Hematopoietic multipotent progenitor cell treated with erythropoietin and hydrocortisone succinate and interleukin-3 and kit ligand, for 15 days (in vitro differentiated cells): ENCODE data around the gene MRPL24.

ENCODE experiments used
- DNase-seq: peaks from one replicate; pipeline ENCODE4 v3.0.0-alpha.2; 2015; ENCODE audit warnings: low spot score

The MRPL24 gene

DNA sequence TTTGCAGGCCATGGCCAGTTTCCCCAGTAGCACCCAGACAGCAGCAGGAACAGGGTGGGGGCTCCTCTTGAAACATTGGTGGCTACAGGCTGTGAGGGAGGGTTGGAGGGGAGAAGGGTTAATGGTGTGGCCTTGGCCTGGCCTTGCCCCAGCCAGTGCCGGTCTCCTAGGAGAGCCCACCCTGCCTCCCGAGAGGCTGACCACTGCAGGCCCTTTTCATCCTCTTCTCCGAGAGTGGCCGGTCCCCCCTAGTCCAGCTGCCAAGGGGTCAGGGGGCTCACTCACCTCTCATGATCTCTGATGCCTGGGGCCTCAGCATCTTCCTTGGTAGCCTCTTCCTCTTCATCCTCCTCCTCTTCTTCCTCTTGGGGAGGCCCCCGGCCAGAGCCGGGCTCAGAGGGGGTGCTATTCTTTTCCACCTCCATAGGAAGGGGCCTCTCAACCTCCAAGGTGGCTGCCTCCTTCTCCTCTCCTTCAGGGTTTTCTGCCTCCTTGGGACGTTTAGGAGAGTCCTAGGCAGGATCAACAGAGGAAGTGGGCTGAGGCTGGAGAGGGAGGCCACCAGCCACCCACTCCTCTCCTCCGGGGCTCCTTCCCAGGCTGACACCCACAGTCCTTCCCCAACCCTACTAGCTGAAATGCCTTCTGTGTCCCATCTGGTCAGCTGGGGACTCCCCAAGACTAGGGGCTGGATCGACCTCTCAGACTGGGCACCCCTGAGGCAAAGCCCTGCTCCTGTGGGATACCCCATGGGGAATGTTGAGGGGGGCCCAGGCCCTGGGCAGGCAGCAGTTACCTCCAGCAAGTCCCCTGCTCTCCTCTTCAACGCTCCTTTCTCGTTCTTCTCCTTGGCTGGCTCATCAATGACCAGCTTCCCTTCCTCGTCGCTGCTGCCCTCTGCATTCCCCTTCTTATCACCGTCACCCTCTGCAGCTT, 2.7 kb upstream of the MRPL24 start:
- no peak for DNase-seq

DNA sequence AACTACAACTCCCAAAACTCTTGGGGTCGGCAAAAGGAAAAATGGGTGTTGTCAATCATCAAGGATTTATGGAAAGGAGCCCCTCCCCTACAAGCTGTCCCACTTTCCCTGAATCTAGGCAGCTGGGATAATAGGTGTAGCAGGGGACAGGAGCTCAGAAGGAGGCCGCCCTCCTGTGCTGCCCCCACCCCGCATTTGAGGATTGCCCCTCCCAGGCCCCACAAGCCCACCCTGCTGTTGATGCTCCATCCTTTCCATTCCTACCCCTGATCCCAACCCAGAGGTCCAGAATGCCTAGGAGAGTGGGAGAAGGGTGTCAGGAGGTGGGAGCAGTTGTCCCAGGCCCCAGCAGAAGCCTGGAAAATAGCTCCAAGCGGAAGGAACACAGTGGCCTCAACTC, 1.9 kb upstream of the MRPL24 start:
- no peak for DNase-seq

DNA sequence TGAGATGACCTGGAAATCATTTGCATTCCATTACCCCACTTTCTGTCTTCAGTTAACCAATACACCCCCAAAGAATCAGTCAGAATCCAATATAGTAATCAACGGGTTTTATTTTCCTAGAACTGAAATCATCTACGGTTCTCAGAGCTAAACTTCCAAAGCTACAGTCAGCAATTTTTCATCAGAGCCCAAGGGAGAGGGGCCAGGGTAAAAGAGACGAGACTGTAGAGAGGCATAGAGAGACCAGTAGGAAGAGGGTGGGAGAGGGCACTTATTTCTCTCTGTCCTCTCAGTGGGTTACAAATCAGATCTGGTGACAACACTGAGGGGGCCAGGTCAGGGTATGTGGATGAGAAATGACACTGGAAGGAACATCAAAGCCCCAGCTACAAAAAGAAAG, 1.1 kb upstream of the MRPL24 start:
- no peak for DNase-seq

DNA sequence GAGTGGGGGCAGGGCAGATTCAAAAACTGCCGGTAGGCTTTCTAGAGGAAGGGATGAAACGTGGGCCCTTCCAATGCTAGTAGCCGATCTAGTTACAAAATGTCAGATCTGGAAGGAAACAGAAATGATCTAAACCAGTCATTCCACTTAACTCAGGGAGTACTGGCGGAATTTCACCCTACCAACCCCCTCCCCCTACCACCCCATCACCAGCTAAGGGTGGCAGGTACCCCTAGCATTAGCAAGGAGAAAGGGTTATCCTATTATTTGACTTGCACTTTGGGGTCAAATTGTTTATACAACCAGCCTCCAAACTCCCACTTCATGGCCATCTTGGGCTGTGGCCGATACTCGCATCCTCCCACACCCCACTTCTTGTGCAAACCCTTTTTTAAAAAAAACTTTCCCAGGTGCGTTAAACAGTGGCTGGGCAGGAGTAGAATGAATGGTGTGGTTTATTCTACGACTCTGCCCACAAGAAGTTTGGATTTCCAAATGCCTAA, 644 bp upstream of the MRPL24 start:
- no peak for DNase-seq

DNA sequence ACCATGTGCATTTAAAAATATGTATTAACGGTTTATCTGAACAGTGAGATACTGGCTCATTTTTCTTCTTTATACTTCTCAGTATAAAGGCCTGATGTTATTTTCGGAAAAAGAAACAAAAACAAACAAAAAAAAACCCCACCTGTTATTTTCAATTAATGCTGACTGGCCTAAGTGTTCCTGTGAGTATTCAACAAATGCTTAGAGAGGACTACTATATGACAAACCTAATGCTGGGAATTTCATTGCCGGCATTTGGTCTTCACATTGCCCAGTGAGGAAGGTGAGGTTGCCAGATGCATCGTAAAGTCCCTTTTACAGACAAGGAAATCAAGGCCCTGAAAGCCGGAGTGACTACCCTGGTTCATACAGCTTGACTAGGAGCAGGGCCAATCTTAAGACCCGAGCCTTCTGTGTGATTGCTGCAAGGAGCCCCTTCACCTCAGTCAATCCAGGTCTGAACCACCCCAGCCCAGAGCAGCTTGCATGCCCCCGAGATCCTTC, 599 bp downstream of the MRPL24 start:
- DNase-seq, result no peak

DNA sequence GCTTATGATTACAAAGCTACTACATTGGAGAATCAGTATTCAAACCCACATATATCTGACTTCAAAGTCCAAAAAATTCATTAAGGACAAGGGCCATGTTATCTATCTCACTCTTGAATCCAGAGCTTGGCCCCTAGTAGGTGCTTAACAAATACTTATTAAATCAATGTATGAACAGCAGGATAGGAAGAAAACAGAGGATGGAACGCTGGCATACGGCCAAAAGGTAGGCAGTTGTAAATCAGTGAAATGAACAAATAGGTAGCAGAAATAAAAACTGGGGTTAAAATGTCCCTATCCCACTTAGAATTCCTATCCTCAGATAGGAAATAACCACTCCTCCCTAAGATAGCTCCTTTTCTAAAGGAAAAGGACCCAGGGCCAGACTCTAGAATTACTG, 2.0 kb downstream of the MRPL24 start:
- DNase-seq, result no peak

DNA sequence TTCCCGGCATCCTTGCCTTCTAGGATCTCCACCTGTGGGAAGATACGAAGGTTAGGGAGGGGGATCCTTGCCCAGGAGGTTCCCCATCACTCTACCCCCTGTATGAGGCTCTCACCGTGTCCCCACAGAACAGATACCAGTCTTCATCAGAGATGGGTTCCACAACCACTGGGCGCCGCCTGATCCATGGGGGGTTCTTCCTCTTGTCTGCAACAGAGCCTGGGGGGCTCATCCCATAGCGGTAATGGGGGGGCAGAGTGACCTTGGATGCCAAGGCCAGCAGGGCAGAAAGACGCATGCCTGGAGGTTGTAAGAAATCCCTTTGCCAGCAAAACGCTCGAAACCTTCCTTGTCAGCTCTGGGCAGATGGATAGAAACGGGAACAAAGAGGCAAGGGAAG, 2.5 kb downstream of the MRPL24 start:
- no peak for DNase-seq

DNA sequence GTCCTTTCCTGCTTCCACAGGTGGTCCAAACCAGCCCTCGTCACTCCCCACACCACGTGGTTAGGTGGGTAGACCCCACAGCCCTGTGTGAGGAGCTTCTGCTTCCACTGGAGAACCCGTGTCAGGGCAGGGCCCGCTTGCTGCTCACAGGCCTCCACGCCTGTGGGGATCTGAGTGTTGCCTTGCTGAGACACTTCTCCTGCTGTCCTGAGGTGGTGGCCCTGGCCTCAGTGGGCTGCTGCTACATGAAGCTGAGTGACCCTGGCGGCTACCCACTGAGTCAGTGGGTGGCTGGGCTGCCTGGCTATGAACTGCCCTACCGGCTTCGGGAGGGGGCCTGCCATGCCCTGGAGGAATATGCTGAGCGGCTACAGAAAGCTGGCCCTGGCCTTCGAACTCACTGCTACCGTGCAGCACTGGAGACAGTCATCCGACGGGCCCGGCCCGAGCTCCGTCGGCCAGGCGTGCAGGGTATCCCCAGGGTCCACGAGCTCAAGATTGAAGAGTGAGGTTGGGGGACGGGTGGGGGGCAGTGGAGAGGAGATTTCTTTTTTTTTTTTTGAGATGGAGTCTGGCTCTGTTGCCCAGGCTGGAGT, 6.8 kb downstream of the MRPL24 start:
- DNase-seq, result no peak

DNA sequence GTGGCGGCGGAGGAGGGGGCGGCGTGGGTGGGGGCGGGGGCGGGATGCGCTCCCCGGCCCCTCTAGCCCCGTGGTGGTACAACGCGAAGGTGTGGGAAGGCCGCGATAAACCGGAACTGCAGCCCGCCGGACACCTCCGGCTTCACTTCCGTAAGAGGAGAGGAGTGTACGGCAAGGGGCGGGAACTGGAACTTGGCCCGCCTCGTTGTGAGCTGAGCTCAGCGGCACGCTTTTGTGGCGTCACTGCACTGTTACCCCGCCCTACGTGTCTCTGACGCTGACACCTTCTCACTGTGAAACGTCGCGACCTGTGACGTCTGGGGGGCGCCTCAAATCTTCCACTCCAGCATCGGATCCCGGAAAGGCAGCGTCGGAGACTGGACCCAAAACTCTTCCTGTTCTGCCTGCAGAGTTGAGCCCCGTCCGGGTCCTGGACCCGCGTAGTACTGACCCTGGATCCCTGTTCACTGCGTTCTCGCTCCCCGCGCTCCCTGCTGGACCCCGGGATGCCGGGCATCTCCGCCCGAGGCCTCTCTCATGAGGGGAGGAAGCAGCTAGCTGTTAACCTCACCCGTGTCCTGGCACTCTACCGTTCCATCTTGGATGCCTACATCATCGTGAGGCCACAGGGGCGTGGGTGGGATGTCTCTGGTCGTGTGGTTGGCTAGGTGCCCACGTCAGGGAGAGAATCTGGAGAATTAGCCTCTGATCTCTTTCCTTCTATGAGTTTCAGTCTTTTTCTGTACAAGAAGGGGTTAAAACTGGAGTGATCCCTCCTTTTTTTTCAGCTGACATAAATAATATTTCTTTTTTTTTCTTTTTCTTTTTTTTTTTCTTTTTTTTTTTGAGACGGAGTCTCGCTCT, 12.1 kb downstream of the MRPL24 start, which contains the start of gene ISG20L2:
ISG20L2 (minus strand) TSS at position 168 of the 864 bp plus-strand sequence. CDS start 1,114 bp downstream, outside the sequence.
- peak; percentile 97 for DNase-seq

DNA sequence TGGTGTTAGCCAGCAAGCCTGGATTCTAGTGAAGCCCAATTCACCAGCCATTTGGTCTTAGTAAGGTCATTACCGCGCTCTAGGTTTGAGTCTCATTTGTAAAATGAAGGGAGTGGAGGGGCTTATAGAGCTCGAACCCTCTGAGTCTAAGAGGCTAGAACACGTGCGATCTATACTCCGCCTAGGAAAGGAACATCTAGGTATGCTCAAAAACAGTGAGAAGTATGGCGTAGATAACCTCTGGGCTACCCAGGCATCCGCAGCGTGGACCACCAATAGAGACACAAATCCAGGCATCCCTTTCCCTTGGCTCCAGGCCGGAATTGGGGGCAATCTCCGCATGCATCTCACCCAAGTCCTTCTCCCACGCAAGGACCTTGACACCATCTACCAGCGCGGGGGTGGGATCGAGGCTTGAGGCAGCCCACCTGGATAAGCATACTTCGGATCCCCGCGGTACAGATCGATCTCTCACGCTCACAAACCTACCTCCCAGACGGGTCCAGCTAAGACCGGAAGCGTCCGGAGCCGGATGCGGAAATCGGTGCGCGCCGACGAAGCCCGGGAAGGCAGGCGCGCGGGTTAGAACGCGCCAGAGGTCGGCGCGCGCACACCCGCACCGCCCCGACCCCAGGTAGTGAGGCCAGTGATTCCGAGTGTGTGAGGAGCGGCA, 12.8 kb downstream of the MRPL24 start, which contains the start of gene METTL25B:
METTL25B (plus strand) TSS at position 544 of the 673 bp plus-strand sequence. CDS start 636 bp downstream, outside the sequence.
- peak; percentile 77 for DNase-seq

DNA sequence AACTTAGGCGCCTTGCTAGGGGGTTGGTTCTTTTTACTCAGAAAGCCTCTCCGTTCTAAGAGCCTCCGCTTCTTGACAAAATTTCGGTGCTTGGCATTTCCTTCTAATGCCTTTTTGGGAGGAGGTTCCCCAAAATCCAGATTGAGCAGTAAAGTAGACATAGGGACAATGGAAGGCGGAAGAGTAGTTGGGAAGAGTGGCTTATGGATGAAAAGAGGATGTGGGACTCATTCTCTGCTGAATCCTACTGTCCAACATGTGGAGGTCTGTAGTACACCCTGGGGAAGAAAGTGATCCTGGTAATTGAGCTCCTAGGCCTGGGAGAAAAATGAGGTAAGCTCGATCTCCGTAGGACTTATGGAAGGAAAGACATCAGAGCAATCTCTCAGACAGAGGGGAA, 13.4 kb downstream of the MRPL24 start:
- no peak for DNase-seq

DNA sequence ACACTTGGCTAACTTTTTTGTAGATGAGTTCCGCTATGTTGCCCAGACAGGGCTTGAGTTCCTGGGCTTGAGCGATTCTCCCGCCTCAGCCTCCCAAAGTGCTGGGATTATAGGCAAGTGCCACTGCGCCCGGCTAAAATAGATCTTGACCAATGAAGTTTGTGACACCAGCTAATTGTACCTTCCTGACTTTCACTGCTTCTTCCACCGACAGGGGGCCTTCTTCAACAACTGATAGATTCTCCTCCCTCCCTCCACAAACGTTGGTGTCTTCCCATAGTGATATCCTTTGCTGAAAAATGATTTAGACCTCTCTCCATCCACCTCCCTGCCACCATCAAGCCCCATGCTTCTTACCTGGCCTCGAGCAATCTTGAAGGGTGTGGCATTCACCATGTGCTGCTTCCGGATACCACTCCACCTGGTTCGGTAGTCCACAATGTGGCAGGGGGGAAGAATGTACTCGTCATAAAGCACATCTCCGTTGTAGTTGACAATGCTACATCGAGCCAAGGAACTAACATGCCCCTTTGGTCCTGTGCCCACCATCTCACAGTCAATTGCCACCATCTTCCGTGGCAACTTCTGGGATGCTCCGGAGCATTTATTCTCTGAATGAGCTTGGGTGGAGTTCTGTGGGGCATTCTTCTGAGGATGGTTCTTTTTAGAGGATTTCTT, 14.2 kb downstream of the MRPL24 start:
- peak; percentile 79 for DNase-seq

DNA sequence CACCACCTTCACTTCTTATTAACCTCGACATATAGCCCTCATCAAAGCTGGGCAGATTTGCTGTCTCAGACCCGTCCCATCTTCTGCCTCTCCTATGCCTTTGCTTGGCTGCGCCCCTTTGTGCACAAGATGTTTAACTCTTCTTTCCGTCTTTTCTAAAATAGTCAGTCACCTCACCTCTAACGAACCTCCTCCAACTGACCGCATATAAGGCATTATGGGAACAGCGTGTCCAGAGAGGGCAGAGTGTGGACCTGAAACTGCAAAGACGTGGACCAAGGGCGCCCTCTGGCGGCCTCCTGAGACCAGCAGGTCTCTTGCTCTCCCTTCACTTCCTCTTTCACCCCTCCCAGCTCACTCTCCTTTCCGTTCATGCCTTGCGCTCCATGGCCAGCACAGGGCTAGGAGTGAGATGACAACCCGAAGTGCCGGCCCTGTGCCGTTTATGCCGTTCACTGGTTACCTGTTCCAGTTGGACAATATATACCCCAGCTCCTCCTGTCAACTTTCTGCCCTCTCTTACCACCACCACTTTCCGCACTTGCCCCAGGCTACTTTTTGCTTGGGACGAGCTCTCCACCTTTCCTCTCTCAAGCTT, 15.1 kb downstream of the MRPL24 start:
- peak; percentile 88 for DNase-seq

DNA sequence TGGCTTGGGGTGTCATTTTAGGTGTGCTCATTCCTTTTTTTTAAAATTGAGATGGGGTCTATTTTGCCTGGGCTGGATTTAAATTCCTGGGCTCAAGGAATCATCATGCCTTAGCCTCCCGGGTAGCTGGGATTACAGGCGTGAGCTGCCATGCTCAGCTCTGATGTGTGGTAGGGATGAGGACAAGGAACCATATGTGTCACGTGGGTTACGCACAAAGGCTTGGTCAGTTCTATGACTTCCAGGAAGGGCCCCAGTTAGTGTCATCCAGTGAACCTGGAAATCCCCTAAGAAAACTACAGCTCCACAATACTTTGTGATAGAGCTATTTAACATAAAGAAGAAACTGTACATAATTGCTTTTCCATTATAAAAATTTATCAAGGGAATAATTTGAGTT, 19.4 kb downstream of the MRPL24 start:
- DNase-seq, result no peak

DNA sequence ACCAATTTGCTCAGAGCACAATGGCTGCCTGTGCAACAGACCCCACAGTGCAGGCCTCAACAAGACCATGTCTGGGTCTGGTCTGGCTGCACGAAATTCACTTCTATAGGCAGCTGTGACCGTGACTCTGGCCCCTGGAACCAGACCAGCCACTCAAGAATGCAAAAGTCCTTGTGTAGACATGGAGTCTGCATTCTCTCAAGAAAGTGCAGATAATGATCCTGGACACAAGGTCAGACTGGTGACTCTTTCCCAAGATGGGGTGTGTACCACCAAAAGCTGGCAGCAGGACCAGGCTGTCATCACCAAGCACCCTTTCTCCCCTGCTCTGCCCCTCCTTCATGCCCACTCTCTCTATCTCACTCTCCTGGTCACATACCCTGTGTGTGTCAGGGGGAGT, 19.8 kb downstream of the MRPL24 start:
- DNase-seq, result no peak

DNA sequence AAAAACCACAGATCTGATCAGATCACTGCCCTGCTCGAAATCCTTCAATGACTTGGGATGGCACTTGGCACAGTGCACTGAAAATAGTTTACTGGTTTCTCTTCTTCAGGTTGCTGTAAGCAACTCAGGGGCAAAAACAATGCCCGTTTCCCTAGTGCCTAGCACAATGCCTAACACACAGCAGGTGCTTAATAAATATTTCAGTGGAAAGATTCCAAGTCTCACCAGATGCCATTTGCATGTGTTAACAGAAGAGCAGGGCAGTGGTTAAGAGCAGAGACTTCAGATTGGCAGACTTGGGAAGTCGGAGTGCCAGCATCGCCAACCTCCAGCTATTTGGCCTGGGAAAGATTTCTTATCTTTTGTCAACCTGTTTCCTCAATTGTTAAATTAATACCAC, 23.5 kb downstream of the MRPL24 start:
- DNase-seq, result no peak

DNA sequence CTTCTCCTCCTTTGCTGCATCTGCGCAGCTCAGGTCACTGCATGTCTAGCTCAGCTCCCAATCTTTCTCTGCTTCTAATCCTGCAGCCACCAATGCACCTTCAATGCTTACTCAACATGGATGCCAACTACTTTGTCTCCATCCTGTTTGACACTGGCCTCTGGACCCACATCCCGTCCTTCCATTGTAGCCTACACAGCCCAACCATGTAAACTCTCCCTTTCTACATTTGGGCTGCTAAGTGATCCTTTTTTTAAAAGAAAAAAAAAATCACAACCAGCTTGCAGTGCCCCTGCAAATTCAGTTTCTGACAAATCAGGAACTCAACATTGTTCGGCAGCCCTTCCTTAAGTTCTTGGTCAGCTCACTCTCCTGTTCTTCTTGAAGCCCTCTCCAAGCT, 26.1 kb downstream of the MRPL24 start:
- no peak for DNase-seq

DNA sequence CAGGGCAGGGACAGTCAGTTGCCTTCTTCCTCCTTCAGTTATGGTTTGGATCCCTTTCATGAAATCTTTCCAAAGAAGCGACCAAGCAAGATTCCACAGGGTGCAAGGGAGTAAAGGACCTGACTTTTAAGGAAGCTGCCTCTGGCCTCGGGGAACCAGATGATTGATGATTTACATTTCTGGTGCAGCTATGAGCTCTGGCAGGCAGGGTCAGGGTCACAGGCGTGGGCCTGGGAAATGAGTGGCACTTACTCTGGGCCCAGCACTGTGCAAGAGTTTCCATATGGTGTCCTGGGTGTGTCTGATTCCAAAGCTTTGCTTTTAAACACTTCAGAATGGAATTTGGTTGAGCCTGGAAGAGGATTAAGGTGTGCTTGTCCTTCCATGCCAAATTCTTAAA, 28.3 kb downstream of the MRPL24 start:
- DNase-seq, result no peak

DNA sequence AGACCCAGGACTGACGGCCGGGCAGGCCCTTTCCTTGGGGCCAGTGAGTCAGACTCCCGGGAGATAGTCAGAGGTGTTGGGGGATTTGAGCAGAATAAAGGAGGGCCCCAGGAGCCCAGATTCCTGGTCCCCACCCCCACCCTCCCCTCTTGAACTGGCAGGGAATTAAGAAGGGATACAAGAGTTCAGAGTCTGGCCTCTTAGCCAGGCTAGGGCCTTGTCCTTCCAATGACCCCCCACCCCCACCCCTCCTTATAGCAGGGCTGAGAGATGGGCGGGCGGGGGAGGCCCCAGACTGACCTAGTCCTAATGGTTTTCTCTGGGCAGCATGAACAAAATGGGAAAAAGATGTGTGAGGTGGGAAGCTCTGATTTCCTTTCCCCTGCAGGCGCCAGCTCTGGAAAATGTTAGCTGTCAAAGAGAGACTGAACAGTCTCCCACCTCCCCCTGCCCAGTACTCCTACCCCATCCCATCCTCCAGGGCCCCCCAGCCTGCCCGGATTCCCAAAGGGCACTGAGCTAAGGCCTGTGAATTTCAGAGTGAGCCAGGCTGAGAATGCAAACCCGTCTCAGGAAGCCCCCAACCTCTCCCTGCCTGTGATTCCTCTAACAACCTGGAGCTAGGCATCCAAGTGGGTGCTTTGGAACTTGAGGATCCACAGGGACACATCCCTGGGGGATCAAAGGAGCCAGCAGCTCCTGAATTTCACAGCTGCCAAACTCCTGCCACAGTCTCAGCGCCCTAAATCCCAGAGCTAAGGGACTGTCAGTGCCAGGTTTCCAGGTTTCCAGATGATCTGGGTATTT, 29.7 kb downstream of the MRPL24 start:
- DNase-seq, result no peak
